ENCODE data around the gene ARPC5.
"Not testable (repeated sequence)": the region's sequence is repeated elsewhere in the genome, so short reads cannot be mapped to it uniquely, and the experiment has no call there.

ARPC5 gene

GRCh38 chr1:183645531-183645930, 9.9 kb upstream of the ARPC5 start:
- no peak for DNase-seq (ENCODE audit: low read depth)

GRCh38 chr1:183642166-183642565, 6.6 kb upstream of the ARPC5 start:
- no peak for DNase-seq (ENCODE audit: low read depth)

- no peak for DNase-seq (ENCODE audit: low read depth)
These were observed 4.6 kb upstream of the ARPC5 start for GRCh38 chr1:183640193-183640592.

- no peak for DNase-seq (ENCODE audit: low read depth)
These were observed 3.2 kb upstream of the ARPC5 start for GRCh38 chr1:183638649-183639387.

GRCh38 chr1:183636783-183637182, 1.2 kb upstream of the ARPC5 start:
- no peak for DNase-seq (ENCODE audit: low read depth)

GRCh38 chr1:183636334-183636682, 725 bp upstream of the ARPC5 start:
- no peak for DNase-seq (ENCODE audit: low read depth)

- peak; percentile 43 for DNase-seq (ENCODE audit: low read depth)
These were observed 431 bp downstream of the ARPC5 start for GRCh38 chr1:183635099-183635605.

- DNase-seq (ENCODE audit: low read depth) = no peak
These were observed 1.0 kb downstream of the ARPC5 start for GRCh38 chr1:183634429-183635065.

- peak; percentile 92 for DNase-seq (ENCODE audit: low read depth)
These were observed 1.8 kb downstream of the ARPC5 start for GRCh38 chr1:183633676-183634343.

GRCh38 chr1:183632964-183633363, 2.6 kb downstream of the ARPC5 start:
- peak; percentile 23 for DNase-seq (ENCODE audit: low read depth)

GRCh38 chr1:183632114-183632513, 3.5 kb downstream of the ARPC5 start:
- peak; percentile 83 for DNase-seq (ENCODE audit: low read depth)

- DNase-seq (ENCODE audit: low read depth) = peak; percentile 74
These were observed 4.8 kb downstream of the ARPC5 start for GRCh38 chr1:183630748-183631147.

- DNase-seq (ENCODE audit: low read depth) = no peak
These were observed 7.0 kb downstream of the ARPC5 start for GRCh38 chr1:183628537-183628936.

GRCh38 chr1:183626236-183626635, 9.3 kb downstream of the ARPC5 start:
- not testable (repeated sequence) for DNase-seq (ENCODE audit: low read depth)

GRCh38 chr1:183622884-183623785, 12.4 kb downstream of the ARPC5 start:
- peak; percentile 69 for DNase-seq (ENCODE audit: low read depth)

GRCh38 chr1:183622013-183622412, 13.6 kb downstream of the ARPC5 start:
- DNase-seq (ENCODE audit: low read depth) = no peak

- no peak for DNase-seq (ENCODE audit: low read depth)
These were observed 15.3 kb downstream of the ARPC5 start for GRCh38 chr1:183620311-183620710.

- DNase-seq (ENCODE audit: low read depth) = no peak
These were observed 15.8 kb downstream of the ARPC5 start for GRCh38 chr1:183619781-183620180.

GRCh38 chr1:183618202-183618601, 17.4 kb downstream of the ARPC5 start:
- not testable (repeated sequence) for DNase-seq (ENCODE audit: low read depth)

GRCh38 chr1:183612975-183613374, 22.6 kb downstream of the ARPC5 start:
- DNase-seq (ENCODE audit: low read depth) = not testable (repeated sequence)

- no peak for DNase-seq (ENCODE audit: low read depth)
These were observed 23.2 kb downstream of the ARPC5 start for GRCh38 chr1:183612407-183612806.

GRCh38 chr1:183611021-183611420, 24.6 kb downstream of the ARPC5 start:
- no peak for DNase-seq (ENCODE audit: low read depth)

Measured in EH (cell line).